HG03439 (cell line): Measurements from ENCODE around the gene IGSF9B.
A peak's percentile ranks its signal among the peaks of the same experiment; 100 is the strongest.

Source experiments
- ATAC-seq: cut with Tn5 transposase; IDR thresholded peaks from one replicate; pipeline ENCODE4 v1.9.1; 2021; ENCODE audit warnings: mild to moderate bottlenecking, moderate library complexity; ENCODE audit not compliant: unreplicated experiment

Gene IGSF9B

DNA sequence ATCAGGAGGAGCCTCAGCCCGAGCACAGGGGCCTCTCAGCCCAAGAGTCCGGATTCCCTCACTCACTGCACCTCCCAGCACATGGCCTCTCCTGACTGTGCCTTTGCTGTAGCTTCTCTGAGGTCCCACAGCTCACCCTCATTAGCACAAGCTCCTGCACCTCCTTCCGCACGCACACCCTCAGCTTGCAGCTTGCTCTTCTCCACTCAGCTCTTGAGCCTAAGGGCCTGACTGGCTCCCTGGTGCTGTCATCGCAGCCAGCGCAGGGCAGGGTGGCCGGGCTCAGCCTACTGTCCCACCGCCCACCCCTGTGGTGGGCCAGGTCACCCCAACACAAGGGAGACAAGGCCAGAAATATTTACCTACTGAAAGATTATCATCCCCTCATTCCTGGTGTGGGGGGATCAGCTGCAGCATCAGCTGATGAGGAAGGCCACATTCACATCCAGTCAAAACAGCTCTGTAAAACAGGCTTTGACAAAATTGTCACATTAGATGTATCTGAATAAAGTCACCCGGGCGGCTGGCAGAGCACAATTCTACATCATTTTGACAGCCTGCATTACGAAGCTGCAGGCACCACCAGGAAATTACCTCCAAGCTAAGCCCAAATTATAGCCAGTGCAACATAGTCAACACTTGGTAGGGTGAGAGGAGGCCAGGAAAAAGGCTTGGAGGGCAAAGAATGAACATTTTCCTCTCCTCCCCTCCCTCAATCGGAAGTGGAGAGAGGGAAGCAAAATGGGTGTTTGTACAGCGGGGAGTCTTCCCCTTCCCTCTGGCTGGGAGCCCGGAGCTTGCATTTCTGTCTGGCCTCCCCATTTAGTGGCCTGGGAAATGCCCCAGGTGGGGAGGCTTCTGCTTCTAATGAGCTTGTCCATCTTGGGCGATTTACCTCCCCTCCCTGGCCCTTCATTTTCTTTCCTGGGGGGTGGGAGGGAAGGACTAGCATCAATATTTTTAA, 29.5 kb upstream of the IGSF9B start:
- ATAC-seq: no peak

DNA sequence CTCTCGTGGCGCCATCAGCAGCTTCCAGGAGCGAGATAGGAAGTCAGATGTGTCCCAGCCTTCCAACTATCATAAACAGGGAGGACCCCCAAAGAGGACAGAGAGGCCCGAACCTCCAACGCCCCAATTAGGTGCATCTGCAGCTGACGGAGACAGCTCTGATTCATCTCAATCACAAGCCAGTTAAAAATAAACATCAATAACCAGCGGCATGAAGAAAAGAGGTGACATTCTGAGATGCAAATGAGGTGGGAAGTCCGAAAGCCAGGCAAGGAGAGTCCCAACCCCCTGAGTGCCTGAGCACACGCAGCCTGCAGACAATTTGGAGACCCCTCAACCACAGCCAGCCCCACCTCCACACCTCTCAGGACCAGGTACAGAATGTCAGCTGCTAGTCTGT, 28.1 kb upstream of the IGSF9B start:
- no peak for ATAC-seq

DNA sequence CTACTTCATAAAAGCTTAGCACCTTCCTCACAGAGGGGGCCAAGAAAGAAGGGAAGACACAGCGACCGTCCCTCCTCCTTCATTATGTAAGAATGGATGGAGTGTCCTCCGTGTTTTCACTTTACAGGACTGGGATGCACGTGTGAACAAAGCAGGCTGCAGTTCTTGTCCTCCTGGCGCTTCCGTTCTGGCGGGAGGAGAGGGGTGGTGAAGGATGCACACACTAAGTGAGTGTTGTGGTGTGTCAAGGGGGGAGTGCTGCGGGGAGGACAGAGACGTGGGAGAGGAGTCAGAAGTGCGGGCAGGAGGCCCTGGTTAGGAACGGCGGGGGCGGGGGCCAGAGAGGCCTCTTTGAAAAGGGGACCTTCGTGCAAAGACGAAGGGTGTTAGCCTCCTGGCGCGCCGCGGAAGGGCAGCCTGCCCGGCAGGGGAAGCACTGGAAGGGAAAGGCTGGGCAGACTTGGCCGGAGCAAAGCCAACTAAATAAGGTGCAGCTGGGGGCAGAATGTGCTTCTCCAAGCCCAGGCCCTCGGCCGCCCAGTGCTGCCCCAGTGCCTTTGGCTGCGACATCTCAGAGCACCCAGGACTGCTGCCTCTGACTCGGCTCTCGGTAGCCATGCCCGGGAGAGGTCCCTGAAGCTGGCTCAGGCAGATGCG, 27.0 kb upstream of the IGSF9B start:
- no peak for ATAC-seq

DNA sequence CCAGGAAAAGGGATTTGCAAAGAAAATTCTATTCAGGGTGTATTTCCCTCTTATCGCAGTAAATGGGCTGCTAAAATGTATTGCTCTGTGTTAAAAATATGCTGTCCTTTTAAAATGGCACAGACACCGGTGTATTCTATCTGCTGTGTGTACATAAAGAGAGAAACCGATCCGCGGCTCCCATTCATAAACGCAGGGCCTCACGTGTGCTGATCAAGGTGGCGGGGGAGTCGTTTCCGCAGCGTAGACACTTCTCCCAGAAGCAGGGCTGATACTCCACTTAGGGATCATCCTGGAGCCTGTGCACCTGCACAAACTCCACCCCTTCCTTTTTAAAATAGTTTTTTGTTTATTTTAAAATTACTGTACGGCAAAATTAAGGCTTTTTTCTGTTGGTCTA, 26.1 kb upstream of the IGSF9B start:
- no peak for ATAC-seq

DNA sequence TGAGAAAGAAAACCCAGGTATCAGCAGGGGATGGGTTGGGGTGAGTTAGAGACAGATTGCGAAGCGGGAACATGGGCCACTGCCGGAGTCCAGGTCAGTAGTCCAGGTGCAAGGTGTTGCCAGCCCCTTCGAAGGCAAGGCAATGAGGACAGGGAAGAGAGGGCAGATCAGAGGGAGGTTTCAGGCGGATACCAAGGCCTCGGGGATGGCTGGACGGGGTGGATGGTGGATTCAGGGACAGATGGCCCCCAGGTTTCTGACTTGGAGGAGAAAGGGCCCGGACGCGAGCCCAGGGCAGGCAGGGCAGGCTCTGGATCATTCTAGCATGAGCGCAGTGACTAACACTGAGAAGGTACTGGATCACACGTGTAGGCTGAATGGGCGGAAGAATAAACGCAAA, 25.4 kb upstream of the IGSF9B start:
- ATAC-seq: no peak

DNA sequence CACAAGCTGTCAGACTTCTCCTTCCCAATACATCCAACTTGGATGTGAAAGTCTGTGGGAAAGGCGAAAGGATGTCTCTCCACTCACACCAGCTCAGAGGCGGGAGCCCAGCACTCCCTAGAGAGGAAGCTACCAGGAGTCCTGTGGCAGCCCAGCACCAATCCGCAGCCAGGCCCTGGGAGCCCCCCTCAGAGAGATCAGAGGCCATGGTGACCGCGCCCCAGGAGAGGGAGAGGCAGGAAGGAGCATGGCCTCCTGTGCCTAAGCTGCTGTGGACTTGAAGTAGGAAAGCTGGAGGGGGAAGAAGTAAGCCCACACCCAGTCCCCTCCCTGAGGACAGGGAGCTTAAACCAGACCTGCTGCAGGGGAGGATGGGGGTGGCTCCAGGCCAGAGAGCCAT, 24.4 kb upstream of the IGSF9B start:
- no peak for ATAC-seq

DNA sequence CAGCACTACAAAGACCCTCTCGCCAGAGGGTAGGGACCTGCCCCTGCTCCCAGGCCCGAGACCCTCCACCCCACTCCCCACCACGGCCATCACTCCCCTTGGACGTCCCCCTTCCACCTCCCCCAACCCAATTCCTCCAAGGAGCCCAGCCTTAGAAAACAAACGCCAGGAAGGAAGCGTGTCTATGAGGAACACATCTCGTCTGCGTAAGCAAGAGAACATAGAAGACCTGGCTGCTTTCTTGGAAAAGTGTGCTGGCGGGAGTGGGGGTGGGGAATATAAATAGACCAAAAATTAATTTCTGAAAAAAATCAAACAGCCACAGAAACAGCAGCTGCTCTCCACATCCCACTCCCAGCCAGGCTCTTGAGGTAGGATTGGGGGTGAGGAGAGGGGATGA, 23.9 kb upstream of the IGSF9B start:
- no peak for ATAC-seq

DNA sequence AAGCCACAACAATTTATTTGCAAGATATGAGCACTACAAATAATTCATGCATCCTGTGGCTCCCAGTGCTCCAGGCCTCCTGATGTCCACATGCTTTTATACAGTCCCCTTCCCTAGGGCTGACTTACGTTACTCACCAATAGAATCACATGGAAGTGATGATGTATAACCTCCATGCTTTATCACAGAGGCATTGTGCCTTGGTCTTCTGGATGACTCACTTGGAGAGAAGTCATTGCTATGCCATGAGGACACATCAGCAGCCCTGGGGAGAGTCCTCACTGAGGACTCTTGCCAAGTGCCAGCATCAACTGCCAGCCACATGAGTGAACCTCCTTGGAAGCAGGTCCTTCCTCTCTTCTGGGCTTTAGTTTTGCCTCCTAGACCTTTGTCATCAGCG, 22.0 kb upstream of the IGSF9B start:
- no peak for ATAC-seq

DNA sequence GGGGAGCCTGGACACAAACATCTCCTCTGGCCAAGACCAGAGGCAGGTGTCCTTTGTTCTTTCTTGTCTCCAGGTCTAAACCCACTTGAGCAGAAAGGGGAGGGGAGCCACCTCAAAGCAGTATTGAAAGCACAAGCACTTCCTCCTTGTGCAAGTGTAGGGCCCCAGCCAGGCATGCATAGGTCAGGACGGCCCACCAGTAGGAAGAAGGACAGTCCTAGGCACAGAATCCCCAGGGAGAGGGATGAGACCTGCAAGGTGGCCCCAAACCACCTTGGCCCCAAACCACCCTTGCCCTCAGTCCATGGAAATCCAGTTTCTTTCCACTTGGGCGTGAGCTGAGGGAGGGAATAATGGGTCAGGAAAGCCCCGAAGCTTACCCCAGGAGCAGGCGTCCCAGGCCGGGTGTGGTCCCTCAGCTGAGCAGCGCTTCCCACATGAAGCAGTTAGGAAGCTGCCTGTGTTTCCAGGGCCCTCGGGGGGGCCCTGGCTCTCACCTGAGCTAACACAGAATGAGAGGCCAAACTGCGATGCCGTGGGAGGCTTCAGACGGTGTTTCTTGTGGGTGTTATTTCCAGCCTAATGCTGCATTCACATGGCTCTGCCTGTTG, 20.4 kb upstream of the IGSF9B start:
- ATAC-seq: peak; percentile 90

DNA sequence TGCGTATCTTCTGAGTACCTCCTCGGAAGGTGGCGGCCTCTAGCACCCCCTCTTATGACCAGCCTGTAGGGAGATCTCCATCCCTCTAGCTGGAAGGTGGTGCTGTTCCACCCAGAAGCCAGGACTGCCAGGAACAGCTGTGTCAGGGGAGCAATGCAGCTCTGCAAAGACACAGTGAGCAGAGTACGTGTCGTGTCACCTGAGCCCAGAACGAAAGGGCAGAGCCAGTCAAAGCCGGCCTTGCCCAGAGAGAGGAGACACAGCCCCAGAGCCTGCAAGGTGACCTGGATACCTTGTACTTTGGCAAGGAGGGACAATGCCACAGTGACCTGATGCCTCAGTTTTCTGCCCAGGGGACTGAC, 18.7 kb upstream of the IGSF9B start:
- no peak for ATAC-seq

DNA sequence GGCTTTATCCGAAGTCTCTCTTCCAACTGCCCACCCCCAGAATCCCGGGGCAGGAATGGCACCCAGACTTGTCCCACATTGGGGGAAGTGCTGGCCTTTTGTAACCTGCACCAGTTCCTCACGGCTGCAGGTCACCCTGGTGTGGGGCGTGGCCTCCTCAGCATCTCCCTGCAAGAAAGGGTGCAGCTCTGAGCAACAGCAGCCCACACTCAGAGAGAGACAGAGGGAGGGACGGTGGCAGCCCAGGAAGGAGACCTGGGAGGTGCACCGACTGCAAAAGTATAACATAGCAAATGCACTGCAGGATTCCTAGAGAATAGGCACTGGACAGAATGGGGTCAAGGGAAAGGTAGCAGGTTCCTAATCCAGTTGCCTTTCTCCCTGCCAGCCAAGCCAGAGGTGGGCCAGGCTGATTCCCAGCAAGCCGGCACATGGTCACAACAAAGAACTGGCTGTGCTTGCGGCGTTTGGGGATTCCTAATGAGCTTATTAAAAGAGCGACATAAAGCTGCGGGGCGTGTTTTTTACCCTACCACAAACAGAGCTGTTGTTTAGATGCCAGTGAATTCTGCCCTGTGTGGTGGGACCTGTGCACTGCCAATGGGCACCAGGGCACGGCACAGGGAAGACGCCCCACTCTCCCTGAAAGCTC, 18.2 kb upstream of the IGSF9B start:
- ATAC-seq: no peak

DNA sequence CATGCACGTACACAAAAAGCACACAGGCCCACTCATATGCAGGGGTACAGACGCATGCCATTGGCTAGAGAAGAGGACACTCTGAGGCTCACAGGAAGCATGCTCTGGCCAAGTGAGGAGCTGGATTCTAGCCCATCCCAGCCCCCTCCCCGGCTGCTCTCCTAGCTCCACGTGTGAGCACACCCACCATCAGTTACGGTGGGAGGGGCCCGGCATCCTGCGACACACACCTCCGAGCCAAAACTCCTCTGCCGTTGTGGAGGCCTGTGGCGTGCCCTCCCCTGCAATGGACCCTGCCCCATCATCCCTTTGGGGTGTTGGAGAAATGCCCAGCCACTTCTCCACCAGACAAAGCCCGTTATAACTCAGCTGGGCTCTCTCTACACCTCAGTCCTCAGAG, 15.1 kb upstream of the IGSF9B start:
- ATAC-seq: no peak

DNA sequence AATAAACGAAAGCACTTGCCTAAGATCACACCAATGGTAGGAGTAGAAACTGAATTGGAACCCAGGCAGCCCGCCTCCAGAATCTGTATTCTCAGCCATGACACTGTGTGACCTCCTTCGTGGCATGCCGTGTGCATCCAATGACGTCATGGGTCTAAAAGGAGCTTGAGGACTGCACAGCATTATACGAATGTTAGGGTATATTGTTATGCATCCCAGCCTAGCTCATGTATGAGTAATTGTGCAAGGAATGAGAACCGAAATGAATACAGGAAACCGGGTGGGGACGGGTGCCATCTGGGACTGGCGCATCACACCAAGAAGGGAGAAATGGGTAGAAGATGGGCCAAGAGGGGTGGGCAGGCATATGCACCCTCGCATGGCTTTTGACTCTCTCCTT, 12.3 kb upstream of the IGSF9B start:
- no peak for ATAC-seq

DNA sequence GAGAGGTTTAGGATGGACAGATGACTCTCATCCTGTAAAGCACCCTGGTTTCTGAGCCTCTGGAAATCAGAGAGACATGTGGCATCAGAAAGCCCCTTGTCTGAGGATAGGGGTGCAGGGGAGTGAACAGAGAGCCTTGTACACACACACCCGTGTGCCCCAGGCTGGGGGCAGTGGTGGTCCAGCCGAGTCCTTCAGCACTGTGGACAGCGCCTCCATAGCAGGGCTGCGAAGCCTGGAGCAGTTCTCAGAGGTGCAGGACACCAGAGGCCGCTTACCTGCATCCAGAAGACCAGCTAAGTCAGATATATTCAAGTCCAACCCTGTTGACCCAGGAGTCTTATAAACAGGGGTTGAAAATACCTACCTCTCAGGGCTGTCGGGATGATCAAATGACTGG, 11.5 kb upstream of the IGSF9B start:
- no peak for ATAC-seq

DNA sequence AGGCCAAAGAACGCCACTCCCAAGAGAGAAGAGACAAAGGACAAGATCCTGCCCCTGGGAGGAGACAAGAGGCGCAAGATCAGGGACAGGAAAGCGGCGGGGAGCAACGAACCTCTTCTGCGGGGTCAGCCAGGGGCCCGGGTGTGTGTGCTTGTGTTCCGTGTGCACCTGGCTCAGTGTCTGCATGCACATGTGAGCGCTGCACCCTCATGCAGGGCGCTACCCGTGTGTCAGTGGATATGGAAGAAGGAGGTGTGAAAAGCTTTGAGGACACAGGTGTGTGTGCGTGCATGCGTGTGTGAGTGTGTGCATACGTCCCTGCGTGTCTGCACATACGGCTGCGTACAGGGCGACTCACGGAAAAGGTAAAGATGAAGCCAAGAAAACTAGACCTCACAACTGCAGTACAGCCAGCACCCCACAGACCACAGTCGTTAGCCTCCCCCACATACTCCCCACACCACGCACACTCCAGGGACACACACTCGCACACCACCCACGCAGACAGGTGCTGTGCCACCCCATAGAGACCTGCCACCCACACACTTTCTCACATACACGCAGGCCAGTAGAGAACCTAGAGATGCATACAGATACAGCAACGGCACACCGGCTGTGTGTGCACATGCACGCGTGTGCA, 11.0 kb upstream of the IGSF9B start:
- ATAC-seq: no peak

DNA sequence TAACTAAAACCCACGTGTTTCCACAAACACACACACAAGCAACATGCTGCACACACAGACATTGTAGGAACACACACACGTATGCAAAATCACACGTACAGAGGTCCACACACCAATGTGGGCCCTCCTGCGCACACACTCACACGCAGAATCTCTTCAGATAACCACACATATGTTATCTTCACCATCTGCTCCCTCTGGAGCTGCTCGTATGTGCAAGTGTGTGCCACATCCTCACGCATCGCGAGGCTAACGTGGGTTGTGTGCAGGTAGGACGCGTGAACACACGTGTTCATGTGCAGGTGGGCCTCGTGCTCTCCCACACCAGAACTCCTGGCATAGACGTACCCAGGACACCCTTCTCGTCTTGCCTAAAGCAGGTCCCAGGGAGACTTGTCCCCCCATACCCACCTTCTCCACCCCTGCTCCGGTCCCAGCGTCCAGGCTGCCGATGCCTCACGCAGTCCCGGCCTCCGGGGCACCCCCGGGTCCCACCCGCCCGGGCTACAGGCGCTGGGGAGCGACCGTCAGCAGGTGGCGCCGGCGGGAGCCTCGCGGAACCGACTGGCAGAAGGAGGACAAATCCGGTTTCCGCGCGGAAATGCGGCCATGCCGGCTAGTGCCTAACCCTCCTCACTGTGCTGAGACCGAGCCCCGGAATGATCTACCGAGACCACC, 10.3 kb upstream of the IGSF9B start:
- no peak for ATAC-seq

DNA sequence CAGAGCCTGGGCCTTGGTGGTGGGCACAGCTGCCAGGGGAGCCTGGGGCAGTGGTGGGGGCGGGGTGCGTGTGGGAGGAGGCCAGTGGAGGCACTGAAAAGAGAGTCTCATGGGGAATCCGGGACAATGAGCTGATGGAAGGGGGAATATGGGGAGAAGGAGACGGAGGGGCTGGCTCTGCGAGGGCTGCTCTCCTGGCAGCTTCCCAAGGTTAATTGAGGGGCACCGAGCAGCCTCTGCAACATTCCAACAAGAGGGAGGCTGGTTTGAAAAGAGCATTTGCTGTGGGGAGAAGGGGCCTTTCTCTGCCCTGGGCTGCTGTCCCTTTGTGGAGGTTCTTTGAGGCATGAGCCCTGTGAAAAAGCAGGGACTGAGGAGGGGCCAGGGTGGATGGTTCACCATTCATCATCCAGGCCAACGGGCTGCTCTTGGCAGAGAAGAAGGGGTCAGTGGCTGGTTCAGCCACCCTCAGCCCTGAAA, 9.4 kb upstream of the IGSF9B start:
- no peak for ATAC-seq

DNA sequence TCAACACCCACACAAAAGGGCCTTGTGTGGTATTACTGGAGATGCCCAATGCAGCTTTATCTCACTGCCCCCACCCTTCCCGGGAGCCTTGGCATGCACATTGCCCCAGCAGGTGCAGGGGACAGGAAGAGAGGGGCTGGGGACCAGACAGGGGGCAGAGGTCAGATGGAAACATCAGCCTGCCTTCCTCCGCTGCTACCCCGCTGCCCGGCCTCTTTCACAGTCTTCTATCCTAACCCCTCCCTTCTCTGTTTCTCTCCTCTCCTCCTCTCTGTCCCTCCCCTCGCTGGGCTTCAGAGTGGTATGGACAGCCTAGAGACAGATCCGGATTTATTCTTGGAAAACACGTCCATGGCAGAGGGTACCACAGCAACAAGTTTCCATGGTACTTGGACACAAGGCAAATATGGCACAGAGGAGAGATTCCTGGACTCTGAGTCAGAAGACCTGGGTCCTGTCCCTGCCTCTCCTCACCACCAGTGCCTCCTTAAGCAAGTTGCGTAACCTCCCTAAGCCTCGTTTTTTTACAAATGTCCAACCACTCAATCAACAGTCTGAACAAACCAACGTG, 8.3 kb upstream of the IGSF9B start:
- ATAC-seq: no peak

DNA sequence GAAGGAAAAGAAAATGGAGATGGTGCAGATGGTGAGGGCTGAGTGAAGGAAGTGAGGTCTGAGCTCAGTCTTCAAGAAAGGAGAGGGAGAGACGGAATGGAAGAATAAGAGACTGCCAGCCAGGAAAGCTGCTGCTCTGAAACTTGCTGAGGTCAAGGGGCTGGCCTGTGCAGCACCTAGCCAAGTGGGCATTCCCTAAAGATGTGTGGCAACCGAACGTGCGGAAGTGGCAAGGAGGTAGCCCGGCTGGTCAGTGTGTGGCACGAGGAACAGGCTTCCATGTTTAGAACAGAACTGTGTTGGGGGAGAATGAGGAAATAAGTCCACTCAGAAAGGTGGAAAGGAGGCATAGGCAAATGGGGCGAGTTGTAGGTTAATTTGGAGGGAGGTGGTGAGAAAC, 7.6 kb upstream of the IGSF9B start:
- ATAC-seq: no peak

DNA sequence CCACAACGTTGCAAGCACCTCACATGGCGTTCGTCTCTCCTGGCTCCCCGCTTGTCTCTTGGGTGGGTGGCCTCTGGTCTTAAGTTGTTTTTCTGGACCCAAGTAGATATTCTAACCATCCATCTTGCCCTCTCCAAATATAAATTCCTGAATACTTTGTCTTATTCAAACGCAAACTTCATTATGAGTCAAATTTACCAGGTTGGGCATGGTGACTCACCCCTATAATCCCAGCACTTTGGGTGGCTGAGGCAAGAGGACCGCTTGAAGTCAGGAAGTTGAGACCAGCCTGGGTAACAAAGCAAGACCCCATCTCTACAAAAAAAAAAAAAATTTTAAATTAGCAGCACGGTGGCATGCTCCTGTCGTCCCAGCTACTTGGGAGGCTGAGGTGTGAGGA, 5.1 kb upstream of the IGSF9B start:
- no peak for ATAC-seq
